B cell (primary cell): ENCODE results near the gene CRMP1.

Experiments used
- EZH2 ChIP-seq: IDR thresholded peaks from 2 replicates; pipeline ENCODE4 v1.6.1; 2012; ENCODE audit warnings: borderline replicate concordance, low read depth, mild to moderate bottlenecking, moderate library complexity, low read length; ENCODE audit not compliant: insufficient read depth, poor library complexity, severe bottlenecking
- TF ChIP-seq, protein P1 (sequence below): fragments of 200-600 bp; IDR thresholded peaks from one replicate; pipeline ENCODE4 v1.8.0; 2022; ENCODE audit warnings: antibody characterized with exemption, mild to moderate bottlenecking

DNA sequence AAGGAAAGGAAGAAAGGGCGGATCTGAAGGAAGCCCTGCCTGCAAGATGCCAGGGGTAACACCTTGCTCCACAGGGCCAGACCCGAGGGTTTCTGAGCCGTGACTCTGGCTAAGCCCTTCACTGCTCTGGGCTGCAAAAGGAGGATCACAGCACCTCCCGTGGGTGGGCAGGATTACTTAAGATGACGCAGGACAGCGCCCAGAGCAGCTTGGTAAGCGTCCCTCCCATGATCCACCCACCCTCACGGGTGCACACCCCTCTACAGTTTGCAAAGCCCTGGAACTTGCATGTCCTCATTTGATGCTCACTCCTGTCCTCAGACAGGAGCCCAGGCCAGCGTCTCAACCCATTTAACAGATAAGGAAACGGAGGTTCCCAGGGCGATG lies 64.9 kb downstream of the CRMP1 start:
- TF ChIP-seq, protein P1, sequence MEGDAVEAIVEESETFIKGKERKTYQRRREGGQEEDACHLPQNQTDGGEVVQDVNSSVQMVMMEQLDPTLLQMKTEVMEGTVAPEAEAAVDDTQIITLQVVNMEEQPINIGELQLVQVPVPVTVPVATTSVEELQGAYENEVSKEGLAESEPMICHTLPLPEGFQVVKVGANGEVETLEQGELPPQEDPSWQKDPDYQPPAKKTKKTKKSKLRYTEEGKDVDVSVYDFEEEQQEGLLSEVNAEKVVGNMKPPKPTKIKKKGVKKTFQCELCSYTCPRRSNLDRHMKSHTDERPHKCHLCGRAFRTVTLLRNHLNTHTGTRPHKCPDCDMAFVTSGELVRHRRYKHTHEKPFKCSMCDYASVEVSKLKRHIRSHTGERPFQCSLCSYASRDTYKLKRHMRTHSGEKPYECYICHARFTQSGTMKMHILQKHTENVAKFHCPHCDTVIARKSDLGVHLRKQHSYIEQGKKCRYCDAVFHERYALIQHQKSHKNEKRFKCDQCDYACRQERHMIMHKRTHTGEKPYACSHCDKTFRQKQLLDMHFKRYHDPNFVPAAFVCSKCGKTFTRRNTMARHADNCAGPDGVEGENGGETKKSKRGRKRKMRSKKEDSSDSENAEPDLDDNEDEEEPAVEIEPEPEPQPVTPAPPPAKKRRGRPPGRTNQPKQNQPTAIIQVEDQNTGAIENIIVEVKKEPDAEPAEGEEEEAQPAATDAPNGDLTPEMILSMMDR, result no peak
- TF ChIP-seq EZH2, result no peak
